ENCODE results near the gene PLG.
"Not testable (repeated sequence)": the region's sequence is repeated elsewhere in the genome, so short reads cannot be mapped to it uniquely, and the experiment has no call there.

PLG gene

GRCh38 chr6:160775792-160776580, 73.9 kb downstream of the PLG start:
- DNase-seq (ENCODE audit: low spot score), result peak; percentile 30

DNA sequence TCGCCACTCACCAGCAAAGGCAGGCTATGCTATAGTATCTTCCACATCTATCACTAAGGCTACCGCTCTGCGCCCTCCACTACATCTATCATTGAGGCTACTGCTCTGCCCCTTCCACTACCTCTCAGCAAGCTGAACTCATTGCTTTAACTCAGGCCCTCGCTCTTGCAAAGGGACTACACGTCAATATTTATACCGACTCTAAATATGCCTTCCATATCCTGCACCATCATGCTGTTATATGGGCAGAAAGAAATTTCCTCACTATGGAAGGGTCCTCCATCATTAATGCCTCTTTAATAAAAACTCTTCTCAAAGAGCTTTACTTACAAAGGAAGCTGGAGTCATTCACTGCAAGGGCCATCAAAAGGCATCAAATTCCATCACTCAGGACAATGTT, 77.1 kb downstream of the PLG start:
- DNase-seq (ENCODE audit: low spot score), result not testable (repeated sequence)

- DNase-seq (ENCODE audit: low spot score), result not testable (repeated sequence)
Observed at GRCh38 chr6:160780656-160781055, 78.6 kb downstream of the PLG start.

GRCh38 chr6:160781298-160781697, 79.3 kb downstream of the PLG start:
- no peak for DNase-seq (ENCODE audit: low spot score)

- no peak for DNase-seq (ENCODE audit: low spot score)
Observed at GRCh38 chr6:160782228-160782627, 80.2 kb downstream of the PLG start.

DNA sequence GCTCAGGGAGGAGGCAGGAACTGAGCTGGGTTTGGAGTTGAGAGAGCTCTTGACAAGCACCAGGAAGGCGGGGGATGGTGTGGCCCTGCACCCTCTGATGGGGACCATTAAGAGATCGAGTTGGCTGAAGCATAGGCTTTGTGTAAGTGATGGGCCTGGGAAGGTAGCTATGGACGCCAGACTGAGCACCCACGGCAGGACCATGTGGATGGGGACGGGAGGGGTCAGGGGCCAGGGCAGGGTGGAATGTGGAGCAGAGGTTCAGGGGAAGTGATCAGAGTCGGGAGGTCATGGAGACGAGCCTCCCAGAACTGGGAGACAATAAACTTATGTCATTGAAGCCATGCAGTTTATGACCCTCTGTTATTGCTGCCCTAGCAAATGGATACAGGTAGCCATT, 81.7 kb downstream of the PLG start:
- no peak for DNase-seq (ENCODE audit: low spot score)

GRCh38 chr6:160788126-160788525, 86.1 kb downstream of the PLG start:
- not testable (repeated sequence) for DNase-seq (ENCODE audit: low spot score)

GRCh38 chr6:160788806-160789205, 86.8 kb downstream of the PLG start:
- DNase-seq (ENCODE audit: low spot score), result no peak

DNA sequence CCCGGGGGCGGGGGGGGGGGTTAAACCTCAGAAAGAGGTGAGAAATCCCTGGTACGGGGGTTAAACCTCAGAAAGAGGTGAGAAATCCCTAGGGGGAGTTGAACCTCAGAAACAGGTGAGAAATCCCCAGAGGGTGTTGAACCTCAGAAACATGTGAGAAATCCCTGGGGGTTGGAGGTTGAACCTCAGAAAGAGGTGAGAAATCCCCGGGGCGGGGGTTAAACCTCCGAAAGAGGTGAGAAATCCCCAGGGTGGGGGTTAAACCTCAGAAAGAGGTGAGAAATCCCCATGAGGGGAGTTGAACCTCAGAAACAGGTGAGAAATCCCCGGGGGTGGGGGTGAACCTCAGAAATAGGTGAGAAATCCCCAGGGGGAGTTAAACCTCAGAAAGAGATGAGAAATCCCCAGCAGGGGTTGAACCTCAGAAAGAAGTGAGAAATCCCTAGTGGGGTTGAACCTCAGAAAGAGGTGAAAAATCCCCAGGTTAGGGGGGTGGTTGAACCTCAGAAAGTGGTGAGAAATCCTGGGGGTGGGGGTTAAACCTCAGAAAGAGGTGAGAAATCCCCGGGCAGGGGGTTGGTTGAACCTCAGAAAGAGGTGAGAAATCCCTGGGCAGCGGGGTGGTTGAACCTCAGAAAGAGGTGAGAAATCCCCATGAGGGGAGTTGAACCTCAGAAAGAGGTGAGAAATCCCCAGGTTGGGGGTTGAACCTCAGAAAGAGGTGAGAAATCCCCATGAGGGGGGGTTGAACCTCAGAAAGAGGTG, 87.4 kb downstream of the PLG start:
- DNase-seq (ENCODE audit: low spot score), result no peak

DNA sequence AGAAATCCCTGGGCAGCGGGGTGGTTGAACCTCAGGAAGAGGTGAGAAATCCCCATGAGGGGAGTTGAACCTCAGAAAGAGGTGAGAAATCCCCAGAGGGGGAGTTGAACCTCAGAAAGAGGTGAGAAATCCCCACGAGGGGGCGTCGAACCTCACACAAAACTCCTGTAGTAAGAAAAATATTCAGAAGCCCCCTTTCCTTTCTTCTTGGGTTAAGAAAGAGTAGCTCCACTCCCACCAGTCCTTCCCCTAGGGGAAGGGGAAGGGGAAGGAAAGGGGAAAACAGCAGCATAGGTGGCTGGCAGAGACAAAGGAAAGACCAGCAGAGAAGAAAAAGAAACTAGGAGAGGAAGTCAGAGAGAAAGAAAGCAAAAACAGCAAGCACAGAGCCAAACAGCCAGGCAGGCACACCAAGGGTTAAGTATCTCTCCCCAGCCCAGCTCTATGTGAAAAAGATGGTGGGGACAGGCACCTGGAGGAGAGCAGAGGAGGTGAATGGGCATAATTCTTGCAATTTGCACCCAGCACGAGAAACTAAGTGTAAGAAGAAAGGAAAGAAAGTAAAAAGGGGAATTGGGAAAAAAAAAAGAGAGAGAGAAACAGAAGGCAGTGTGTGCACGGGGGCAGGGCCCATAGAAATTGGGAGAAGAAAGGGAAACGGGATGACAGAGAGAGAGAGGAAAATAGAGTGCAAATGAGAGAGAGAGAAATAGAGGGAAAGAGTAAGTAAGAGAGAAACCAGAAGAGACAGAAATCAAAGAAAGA, 88.2 kb downstream of the PLG start:
- DNase-seq (ENCODE audit: low spot score), result peak; percentile 41

GRCh38 chr6:160791459-160791858, 89.4 kb downstream of the PLG start:
- DNase-seq (ENCODE audit: low spot score), result no peak

- no peak for DNase-seq (ENCODE audit: low spot score)
Observed at GRCh38 chr6:160791981-160792418, 90.0 kb downstream of the PLG start.

GRCh38 chr6:160792708-160793107, 90.7 kb downstream of the PLG start:
- no peak for DNase-seq (ENCODE audit: low spot score)

- no peak for DNase-seq (ENCODE audit: low spot score)
Observed at GRCh38 chr6:160793652-160794051, 91.6 kb downstream of the PLG start.

GRCh38 chr6:160795721-160796120, 93.7 kb downstream of the PLG start:
- DNase-seq (ENCODE audit: low spot score), result no peak

GRCh38 chr6:160798625-160799024, 96.6 kb downstream of the PLG start:
- peak; percentile 34 for DNase-seq (ENCODE audit: low spot score)

DNA sequence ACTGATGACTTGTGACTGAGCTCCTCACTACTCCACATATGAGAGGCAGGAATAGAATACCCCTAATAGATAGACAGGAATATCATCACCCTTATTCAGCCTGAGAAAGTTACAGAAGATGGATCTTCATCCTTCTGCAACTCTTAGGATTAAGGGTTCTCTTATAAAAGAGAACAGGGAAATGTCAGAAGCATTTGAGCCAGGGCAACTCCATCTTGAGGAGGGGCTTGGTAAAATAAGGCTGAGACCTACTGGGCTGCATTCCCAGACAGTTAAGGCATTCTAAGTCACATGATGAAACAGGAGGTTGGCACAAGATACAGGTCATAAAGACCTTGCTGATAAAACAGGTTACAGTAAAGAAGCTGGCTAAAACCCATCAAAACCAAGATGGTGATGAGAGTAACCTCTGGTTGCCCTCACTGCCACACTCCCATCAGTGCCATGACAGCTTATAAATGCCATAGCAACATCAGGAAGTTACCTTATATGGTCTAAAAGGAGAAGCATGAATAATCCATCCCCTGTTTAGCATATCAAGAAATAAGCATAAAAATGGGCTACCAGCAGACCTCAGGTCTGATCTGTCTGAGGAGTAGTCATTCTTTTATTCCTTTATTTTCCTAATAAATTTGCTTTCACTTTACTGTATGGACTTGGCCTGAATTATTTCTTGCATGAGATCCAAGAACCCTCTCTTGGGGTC, 97.9 kb downstream of the PLG start:
- no peak for DNase-seq (ENCODE audit: low spot score)

DNA sequence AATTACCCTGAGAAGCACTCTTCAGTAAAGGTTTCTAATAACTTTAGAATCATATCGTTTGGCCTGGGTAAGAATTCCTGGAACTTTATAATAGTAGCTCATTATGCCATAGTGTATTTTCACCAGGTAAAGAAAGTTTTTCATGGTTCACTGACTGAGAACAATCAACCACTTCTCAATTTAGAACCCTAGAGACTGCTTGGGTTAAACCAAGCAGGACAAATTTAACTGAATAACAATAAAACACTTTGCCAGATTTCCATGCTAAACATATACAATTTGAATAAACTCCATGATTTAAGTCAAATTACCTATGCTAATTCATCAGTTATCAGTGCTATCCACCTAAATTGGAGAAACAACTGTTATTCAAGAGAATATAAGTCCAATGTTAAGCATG, 99.4 kb downstream of the PLG start:
- no peak for DNase-seq (ENCODE audit: low spot score)

DNA sequence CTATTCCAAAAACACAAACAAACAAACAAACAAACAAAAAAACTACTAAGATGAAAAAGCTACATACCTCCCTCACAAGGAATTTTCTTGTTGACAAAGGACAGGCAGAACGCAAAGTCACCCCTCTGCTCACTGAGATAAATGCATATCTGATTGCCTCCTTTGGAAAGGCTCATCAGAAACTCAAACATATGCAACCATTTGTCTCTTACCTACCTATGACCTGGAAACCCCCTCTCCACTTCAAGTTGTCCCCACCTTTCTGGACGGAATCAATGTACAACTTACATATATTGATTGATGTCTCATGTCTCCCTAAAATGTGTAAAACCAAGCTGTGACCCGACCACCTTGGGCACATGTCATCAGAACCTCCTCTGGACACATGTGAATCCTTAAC, 100.0 kb downstream of the PLG start:
- DNase-seq (ENCODE audit: low spot score), result not testable (repeated sequence)

Data from NAMALWA (cell line).